Measurements from ENCODE around the gene PANX2.

PANX2 gene

DNA sequence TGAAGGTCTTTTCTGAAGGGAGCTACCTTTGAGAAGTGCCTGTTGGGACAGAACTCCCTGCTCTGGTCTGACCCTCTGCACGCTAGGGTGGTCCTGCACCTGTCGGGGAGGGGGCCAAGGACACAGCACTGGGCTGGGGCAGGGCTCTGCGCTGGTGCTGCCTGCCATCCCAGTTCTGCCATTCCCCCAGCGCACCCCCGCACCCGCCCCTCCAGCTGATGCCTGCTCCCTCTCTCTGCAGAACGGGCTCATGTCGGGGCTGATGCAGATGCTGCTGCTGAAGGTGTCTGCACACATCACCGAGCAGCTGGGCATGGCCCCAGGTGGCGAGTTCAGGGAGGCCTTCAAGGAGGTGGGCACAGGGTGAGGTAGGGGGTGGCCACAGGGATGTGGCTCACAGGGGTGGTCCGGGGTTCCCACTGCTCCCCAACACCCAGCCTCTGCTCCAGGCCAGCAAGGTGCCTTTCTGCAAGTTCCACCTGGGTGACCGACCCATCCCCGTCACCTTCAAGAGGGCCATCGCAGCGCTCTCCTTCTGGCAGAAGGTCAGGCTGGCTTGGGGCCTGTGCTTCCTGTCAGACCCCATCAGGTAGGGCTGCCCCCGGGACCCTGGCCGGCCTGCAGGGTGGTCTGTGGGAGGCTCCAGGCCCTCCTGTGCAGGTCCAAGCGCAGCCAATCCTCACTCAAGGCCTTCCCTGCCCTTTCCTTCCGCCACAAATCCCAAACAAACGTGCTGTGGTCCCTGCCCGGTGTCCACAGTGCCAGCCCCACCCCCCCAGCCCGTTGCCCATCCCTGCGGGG, 26.7 kb downstream of the PANX2 start:
- TF ChIP-seq ZFX (IDR thresholded peaks at IDR 0.05) = no peak
- TF ChIP-seq, protein P1, sequence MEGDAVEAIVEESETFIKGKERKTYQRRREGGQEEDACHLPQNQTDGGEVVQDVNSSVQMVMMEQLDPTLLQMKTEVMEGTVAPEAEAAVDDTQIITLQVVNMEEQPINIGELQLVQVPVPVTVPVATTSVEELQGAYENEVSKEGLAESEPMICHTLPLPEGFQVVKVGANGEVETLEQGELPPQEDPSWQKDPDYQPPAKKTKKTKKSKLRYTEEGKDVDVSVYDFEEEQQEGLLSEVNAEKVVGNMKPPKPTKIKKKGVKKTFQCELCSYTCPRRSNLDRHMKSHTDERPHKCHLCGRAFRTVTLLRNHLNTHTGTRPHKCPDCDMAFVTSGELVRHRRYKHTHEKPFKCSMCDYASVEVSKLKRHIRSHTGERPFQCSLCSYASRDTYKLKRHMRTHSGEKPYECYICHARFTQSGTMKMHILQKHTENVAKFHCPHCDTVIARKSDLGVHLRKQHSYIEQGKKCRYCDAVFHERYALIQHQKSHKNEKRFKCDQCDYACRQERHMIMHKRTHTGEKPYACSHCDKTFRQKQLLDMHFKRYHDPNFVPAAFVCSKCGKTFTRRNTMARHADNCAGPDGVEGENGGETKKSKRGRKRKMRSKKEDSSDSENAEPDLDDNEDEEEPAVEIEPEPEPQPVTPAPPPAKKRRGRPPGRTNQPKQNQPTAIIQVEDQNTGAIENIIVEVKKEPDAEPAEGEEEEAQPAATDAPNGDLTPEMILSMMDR (conservative IDR thresholded peaks at IDR 0.05) = no peak
- no peak overlapping the region for H3K27ac ChIP-seq

DNA sequence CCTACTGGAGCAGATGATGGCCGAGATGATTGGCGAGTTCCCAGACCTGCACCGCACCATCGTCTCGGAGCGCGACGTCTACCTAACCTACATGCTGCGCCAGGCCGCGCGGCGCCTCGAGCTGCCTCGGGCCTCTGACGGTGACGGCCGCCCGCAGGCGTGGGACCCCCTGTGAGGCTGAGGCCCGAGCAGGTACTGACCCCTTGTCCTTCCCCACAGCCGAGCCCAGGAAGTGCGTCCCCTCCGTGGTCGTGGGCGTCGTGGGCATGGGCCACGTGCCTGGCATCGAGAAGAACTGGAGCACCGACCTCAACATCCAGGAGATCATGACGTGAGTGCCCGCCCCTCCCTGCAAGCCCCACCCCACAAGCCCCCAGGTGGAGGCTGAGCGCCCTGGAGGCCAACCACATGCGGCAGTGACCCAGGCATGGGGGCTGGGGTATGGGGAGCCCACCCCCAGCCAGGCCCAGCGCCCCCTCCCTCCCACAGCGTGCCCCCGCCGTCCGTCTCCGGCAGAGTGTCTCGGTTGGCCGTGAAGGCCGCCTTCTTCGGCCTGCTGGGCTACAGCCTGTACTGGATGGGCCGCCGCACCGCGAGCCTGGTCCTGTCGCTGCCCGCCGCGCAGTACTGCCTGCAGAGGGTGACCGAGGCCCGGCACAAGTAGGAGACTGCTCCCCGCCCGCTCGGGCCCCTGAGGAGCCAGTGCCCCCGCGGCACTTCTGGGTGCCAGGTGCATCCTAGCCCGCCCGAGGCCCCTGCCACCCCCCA, 27.5 kb downstream of the PANX2 start:
- no peak for TF ChIP-seq ZFX (IDR thresholded peaks at IDR 0.05)
- TF ChIP-seq, protein P1 (conservative IDR thresholded peaks at IDR 0.05) = no peak
- H3K27ac ChIP-seq = no peak overlapping the region

DNA sequence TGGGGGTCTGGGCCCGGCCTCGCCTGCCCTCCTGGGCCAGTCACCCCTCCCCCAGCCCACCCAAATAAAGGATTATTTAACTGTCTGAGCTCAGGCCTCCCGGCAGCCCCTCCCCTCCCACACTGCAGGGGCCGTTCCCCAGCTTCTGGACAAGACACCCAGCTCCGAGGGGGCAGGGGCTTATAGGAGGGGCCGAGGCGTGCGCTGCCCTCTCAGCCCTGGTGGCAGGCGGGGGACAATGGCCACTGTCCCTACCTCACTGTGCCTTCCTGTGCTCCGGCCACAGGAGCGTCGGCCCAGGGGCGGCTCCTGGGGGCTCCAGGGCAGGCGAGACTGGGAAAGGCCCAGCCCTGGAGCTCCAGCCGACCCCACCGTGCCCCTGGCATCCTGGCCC, 28.1 kb downstream of the PANX2 start:
- TF ChIP-seq, protein P1 (conservative IDR thresholded peaks at IDR 0.05) = no peak
- no peak for TF ChIP-seq ZFX (IDR thresholded peaks at IDR 0.05)
- no peak overlapping the region for H3K27ac ChIP-seq

DNA sequence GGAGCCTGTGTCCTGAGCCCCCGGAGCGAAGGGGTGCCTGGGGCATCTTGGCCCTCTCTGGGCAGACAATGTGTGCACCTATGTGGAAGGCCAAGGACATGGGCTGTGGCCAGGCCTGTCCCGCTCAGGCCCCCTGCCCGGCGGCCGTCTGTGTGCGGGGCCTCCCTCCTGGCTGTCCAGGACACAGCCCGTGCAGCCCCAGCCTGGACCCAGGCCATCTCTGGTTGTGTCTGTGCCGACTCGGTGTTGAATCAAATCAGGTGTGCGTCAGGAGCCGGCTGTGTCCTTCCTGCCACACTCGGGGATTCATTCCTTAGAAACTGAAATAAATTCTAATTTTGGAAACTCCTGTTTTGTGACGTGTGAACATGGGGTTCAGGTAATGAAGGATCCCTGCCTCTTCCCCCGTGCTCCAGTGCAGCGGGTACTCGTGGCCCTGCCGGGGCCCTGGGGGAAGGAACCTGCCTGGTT, 28.8 kb downstream of the PANX2 start:
- H3K27ac ChIP-seq = no peak overlapping the region; the same call in 1 of the 2 replicates
- no peak for TF ChIP-seq ZFX (IDR thresholded peaks at IDR 0.05)
- TF ChIP-seq, protein P1 (conservative IDR thresholded peaks at IDR 0.05) = no peak

DNA sequence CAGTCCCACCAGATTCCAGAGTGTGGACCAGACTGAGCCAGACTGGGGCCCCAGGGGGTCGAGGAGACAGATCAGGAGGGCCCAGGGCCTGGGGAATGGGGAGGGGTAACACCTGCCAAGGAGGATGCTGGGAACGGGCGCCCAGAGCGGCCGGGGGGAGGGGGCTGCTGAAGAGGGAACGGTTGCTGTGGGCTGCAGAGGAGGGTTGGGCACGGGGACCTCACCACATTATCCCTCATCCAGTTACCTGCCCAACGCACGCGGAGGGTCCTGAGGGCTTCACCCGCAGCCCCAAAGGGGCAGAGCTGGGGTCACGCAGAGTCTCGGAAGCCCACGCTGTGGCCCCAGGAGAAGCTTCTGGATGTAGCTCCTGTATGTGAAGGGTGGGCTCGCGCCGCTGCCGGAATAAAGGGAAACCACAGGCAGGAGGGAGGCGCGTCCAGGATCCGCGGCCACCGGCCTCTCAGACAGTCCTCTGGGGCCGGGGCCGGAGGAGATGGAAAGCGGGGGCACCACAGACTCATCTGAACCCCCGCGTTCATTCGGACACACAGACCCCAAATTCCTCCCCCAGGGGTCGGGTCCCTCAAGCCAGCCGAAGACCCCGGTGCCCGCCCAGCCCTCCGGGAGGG, 29.4 kb downstream of the PANX2 start:
- no peak for TF ChIP-seq ZFX (IDR thresholded peaks at IDR 0.05)
- TF ChIP-seq, protein P1 (conservative IDR thresholded peaks at IDR 0.05) = no peak
- peak overlapping the region; percentile 89 for H3K27ac ChIP-seq

DNA sequence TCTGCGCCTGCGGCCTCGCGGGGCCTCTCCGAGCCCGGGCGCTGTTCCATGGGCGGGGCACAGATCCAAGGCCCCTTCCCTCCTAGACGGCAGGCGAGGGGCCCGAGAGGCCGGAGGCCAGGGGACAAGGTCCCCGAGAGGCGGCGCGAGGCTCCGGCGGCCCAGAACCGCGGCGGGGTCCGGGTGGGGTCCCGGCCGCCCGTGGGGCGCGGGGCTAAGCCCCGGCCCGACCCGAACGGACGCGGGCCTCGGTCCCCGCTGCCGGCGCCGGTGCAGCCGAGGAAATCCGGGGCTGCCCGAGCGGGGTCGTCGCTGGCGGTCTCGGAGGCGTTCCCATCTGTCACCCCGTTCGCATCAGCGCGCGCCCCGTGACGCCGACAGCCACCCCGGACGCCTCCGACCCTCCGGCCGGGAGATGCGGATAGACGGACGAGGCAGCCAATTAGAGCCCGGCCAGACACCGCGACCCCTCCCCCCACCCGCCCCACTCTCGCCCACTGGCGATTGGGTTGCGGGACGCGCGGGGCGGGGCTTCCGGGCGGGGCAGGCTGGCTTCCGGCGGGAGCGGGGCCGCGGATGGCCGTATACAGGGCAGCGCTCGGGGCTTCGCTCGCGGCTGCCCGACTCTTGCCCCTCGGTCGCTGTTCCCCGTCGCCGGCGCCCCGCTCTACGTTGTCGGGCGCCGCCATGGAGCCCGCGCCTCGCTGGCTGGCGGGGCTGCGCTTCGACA, 30.1 kb downstream of the PANX2 start, which contains the start of gene SELENOO:
Gene SELENOO (plus strand): TSS at position 551 of the 730 bp plus-strand sequence. CDS start 26 bp downstream, at position 577.
- no peak for TF ChIP-seq ZFX (IDR thresholded peaks at IDR 0.05)
- peak within 1 kb of the TSS; percentile 89 for H3K27ac ChIP-seq

Measured in C4-2B (cell line).